Hepatocyte (in vitro differentiated cells): ENCODE data around the gene STARD7.

Source experiments
- EZH2 ChIP-seq: fragments of 200-600 bp; sonication (generic); IDR thresholded peaks from 2 replicates; pipeline ENCODE4 v1.6.1; 2016; ENCODE audit warnings: antibody characterized with exemption, mild to moderate bottlenecking, borderline replicate concordance
- TF ChIP-seq, protein P1 (sequence below): fragments of 200-600 bp; sonication (generic); IDR thresholded peaks from 2 replicates; pipeline ENCODE4 v1.5.1; 2016; ENCODE audit warnings: antibody characterized with exemption, mild to moderate bottlenecking; ENCODE audit not compliant: poor library complexity

DNA sequence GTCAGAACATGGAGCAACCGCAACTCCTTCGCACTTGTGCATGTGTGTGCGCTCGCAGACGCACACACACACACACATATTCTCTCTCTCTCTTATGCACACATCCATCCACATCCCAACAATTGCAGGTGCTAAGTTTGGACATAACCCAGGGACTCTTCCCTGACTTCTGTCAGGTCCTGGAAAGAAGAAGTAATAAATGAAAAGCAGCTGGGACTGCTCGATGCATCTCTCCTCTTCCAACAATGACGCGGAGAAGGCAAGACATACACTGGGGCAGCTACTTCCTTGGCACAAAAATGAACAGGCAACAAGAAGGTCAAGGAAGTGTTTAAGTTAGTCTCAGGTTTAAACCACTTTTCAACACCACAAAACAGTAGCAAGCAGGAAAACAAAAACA, 23.6 kb downstream of the STARD7 start:
- TF ChIP-seq, protein P1, sequence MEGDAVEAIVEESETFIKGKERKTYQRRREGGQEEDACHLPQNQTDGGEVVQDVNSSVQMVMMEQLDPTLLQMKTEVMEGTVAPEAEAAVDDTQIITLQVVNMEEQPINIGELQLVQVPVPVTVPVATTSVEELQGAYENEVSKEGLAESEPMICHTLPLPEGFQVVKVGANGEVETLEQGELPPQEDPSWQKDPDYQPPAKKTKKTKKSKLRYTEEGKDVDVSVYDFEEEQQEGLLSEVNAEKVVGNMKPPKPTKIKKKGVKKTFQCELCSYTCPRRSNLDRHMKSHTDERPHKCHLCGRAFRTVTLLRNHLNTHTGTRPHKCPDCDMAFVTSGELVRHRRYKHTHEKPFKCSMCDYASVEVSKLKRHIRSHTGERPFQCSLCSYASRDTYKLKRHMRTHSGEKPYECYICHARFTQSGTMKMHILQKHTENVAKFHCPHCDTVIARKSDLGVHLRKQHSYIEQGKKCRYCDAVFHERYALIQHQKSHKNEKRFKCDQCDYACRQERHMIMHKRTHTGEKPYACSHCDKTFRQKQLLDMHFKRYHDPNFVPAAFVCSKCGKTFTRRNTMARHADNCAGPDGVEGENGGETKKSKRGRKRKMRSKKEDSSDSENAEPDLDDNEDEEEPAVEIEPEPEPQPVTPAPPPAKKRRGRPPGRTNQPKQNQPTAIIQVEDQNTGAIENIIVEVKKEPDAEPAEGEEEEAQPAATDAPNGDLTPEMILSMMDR = no peak
- TF ChIP-seq EZH2 = no peak
